Natural killer cell (primary cell): ENCODE data around the gene IP6K3. TPM values are rescaled to one million over a fixed set of nuclear protein-coding genes. Genes with fewer than 3 reads are reported as not detected.

Experiments
- ATAC-seq, 3 donors: fragments of 150-1000 bp in 2 of 3; fragments of 200-7000 bp in 1 of 3; cut with Tn5 transposase; 1 replicate in 1 of 3; 2 replicates in 2 of 3; pipeline ENCODE4 v1.10.0; 2021; ENCODE audit warnings: mild to moderate bottlenecking in 2 of 3, moderate library complexity in 2 of 3
- DNase-seq, 2 donors: peaks; one replicate each; pipeline versions ENCODE4 v3.0.0 to v3.0.0-alpha.2; 2013 to 2021; ENCODE audit warnings: mixed read lengths in 1 of 2
- H3K27ac ChIP-seq: one replicate; pipeline ENCODE4 v1.5.1; 2013; ENCODE audit warnings: mild to moderate bottlenecking, low read length
- H3K27me3 ChIP-seq: one replicate; pipeline ENCODE4 v1.6.1; 2013; ENCODE audit warnings: low read length; ENCODE audit not compliant: control insufficient read depth, insufficient read depth
- H3K36me3 ChIP-seq: one replicate; pipeline ENCODE4 v1.6.1; 2013; ENCODE audit warnings: low read length; ENCODE audit not compliant: control insufficient read depth, insufficient read depth
- H3K4me1 ChIP-seq: one replicate; pipeline ENCODE4 v1.6.1; 2013; ENCODE audit warnings: low read length; ENCODE audit not compliant: control insufficient read depth, insufficient read depth
- H3K4me3 ChIP-seq: one replicate; pipeline ENCODE4 v1.5.1; 2013; ENCODE audit warnings: low read length
- H3K9me3 ChIP-seq: one replicate; pipeline ENCODE4 v1.6.1; 2013; ENCODE audit warnings: low read length; ENCODE audit not compliant: control insufficient read depth, insufficient read depth
- H3K27ac Mint-ChIP-seq, 2 donors: one replicate each; pipeline ENCODE4 v1.8.0; 2022; ENCODE audit warnings: mild to moderate bottlenecking in 2 of 2, mixed read lengths in 2 of 2, moderate library complexity in 1 of 2
- H3K27me3 Mint-ChIP-seq, 2 donors: one replicate each; pipeline ENCODE4 v1.8.0; 2022; ENCODE audit warnings: low read depth in 2 of 2, mixed read lengths in 2 of 2
- H3K36me3 Mint-ChIP-seq: one replicate; pipeline ENCODE4 v1.8.0; 2022; ENCODE audit warnings: mixed read lengths
- H3K4me1 Mint-ChIP-seq, 2 donors: one replicate each; pipeline ENCODE4 v1.8.0; 2022; ENCODE audit warnings: mixed read lengths in 2 of 2
- H3K4me3 Mint-ChIP-seq: one replicate; pipeline ENCODE4 v1.8.0; 2022; ENCODE audit warnings: mild to moderate bottlenecking, moderate library complexity, mixed read lengths
- H3K9me3 Mint-ChIP-seq, 2 donors: one replicate each; pipeline ENCODE4 v1.8.0; 2022; ENCODE audit warnings: mixed read lengths in 2 of 2
- whole genome bisulfite sequencing: methylation state at CpG from one replicate; pipeline ENCODE4 v1.1.7; 2013; ENCODE audit warnings: missing lambda C conversion rate; ENCODE audit not compliant: insufficient coverage; 5-methylcytosine and 5-hydroxymethylcytosine counted together
- intact Hi-C: fragments of 100-400 bp; cut with micrococcal nuclease; formaldehyde crosslinking; loops from one replicate; pipeline ENCODE4 v1.14.2; 2022
- total RNA-seq, 4 donors: library from RNA; stranded (reverse); fragments of 120-200 nt in 1 of 4; gene quantifications; one replicate each; pipeline versions ENCODE4 v1.2.3 to v1.2.4, GENCODE V29; 2013 to 2022
- TF ChIP-seq, protein P1 (sequence below): fragments of 200-600 bp; IDR thresholded peaks from one replicate; pipeline ENCODE4 v1.8.0; 2022; ENCODE audit warnings: antibody characterized with exemption

The IP6K3 gene
- total RNA-seq, 3 donors from 2014 or later (not counting 1 experiment from before 2014, with no cell fraction given), result not detected

DNA sequence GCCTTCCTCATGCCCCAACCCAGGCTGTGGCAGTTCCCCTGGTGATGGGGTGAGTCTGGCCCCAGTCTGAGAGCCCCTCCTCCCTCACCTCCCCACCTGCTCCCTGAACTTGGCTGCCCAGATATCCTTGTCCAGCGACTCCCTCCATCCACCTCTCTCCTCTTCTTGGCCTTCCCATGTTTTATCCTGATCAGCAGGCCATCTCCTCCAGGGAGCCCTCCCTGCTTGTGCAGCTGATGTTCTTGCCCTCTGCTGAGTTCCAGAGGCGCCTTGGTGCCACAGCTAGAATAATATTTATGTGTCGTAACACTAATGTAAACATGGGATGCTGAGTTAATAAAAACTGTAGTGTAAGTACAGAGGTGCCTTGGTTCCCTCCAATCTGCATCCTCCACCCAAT is 10.4 kb upstream of the IP6K3 start:
- Mint-ChIP-seq H3K27me3 (peaks cover 0 to 2% of the 10 kb centered on the region in 2 donors), H3K9me3 (no peaks in the 10 kb centered on the region), H3K4me3 (no peak overlapping the region), H3K36me3 (no peaks in the 10 kb centered on the region), H3K27ac (no peak overlapping the region), H3K4me1 (no peaks in the 10 kb centered on the region)
- Histone ChIP-seq H3K36me3 (no peaks in the 10 kb centered on the region), H3K9me3 (no peaks in the 10 kb centered on the region), H3K4me3 (no peak overlapping the region), H3K27ac (no peak overlapping the region), H3K27me3 (no peaks in the 10 kb centered on the region), H3K4me1 (no peaks in the 10 kb centered on the region)
- DNase-seq (no peak), ATAC-seq (no peak)
- TF ChIP-seq, protein P1, sequence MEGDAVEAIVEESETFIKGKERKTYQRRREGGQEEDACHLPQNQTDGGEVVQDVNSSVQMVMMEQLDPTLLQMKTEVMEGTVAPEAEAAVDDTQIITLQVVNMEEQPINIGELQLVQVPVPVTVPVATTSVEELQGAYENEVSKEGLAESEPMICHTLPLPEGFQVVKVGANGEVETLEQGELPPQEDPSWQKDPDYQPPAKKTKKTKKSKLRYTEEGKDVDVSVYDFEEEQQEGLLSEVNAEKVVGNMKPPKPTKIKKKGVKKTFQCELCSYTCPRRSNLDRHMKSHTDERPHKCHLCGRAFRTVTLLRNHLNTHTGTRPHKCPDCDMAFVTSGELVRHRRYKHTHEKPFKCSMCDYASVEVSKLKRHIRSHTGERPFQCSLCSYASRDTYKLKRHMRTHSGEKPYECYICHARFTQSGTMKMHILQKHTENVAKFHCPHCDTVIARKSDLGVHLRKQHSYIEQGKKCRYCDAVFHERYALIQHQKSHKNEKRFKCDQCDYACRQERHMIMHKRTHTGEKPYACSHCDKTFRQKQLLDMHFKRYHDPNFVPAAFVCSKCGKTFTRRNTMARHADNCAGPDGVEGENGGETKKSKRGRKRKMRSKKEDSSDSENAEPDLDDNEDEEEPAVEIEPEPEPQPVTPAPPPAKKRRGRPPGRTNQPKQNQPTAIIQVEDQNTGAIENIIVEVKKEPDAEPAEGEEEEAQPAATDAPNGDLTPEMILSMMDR, result no peak
- WGBS, result 87% methylated on average over 3 of the region's 3 CpGs
- intact Hi-C loops, result no loop called here

DNA sequence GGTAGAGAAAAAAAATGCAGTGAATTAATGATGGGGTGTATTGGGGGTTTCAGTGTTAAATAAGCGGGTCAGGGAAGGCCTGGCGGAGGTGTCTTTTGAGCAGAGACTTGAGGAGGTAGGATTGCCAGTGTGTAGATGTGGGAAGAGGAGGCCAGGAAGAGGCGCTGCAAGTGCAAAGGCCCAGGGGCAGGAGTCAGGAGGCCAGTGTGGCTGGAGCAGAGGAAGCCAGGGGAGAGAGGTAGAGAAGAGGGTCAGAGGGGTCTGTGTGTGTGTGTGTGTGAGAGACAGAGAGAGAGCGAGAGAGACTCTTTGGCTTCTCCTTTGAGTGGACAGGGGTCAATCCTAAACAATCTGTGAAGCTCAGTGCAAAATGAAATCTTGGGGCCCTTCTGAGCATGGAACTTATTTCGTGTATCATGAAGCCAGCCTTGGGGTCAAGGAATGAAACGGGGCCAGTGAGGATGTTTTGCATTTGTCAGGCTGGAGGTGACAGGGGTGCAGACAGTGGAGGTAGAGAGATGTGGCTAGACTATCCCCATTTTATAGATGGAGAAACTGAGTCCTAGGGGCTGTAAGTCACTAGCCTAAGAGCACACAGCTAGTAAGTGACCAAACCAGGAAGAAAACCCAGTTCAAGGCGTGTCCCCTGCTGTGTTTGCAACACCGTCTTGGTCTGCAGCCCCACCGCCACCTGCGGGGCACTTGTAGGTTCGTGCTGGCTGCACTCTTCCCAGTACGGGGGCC is 9.7 kb upstream of the IP6K3 start:
- TF ChIP-seq, protein P1, result no peak
- H3K4me1 Mint-ChIP-seq, result no peaks in the 10 kb centered on the region
- Histone ChIP-seq H3K4me3 (no peak overlapping the region), H3K4me1 (no peaks in the 10 kb centered on the region), H3K36me3 (no peaks in the 10 kb centered on the region), H3K9me3 (no peaks in the 10 kb centered on the region), H3K27me3 (no peaks in the 10 kb centered on the region), H3K27ac (no peak overlapping the region)
- DNase-seq, result no peak
- no peaks in the 10 kb centered on the region for H3K9me3 Mint-ChIP-seq
- H3K27me3 Mint-ChIP-seq, result peaks cover 0 to 2% of the 10 kb centered on the region in 2 donors
- intact Hi-C loops, result no loop called here
- H3K27ac Mint-ChIP-seq, result no peak overlapping the region
- no peaks in the 10 kb centered on the region for H3K36me3 Mint-ChIP-seq
- 83% methylated on average over 12 of the region's 12 CpGs for WGBS
- H3K4me3 Mint-ChIP-seq, result no peak overlapping the region
- ATAC-seq, result no peak

DNA sequence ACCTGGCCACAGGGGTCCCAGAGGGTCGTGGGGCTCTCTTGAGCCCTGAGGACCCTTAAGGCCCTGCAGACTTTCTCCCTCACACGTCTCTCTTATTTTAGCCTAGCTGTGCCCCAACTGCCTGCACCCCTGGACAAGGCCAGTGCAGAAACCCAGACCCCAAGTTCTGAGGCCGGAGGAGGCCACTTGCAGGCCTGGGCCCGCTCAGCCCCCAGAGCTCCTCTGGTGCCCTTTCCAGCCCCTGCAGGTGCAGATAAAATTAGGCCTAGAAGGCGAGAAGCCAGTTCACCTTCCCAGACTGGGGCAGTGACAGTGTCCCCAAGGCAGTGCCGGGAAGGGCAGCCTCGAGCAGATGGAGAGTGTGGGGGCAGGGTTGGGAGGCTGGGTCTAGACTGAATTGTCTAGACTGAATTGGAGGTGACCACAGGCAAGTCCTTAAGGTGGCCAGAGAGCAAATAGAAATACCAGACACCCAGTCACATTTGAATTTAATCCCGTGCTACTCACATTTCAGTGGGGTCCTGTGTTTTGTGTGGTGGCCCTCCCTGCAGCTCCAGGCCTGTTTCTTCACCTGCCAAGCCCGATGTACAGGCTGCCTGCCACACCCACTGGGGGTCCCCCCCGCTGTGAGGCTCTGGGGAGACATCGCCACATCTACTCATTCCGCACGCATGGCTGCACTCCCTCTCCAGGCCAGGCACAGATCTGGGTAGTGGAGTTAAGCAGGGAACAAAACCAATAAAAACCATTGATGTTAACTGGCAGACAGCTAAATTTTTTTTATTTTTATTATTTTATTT is 8.6 kb upstream of the IP6K3 start:
- no peak overlapping the region for H3K4me3 Mint-ChIP-seq
- no peaks in the 10 kb centered on the region for H3K36me3 Mint-ChIP-seq
- peaks cover 0 to 2% of the 10 kb centered on the region in 2 donors for H3K27me3 Mint-ChIP-seq
- DNase-seq, result no peak
- ATAC-seq, result no peak
- Histone ChIP-seq H3K4me1 (no peaks in the 10 kb centered on the region), H3K36me3 (no peaks in the 10 kb centered on the region), H3K27ac (no peak overlapping the region), H3K27me3 (no peaks in the 10 kb centered on the region), H3K9me3 (no peaks in the 10 kb centered on the region), H3K4me3 (no peak overlapping the region)
- H3K4me1 Mint-ChIP-seq, result no peaks in the 10 kb centered on the region
- intact Hi-C loops, result no loop called here
- no peak overlapping the region for H3K27ac Mint-ChIP-seq
- WGBS, result 88% methylated on average over 11 of the region's 13 CpGs
- no peaks in the 10 kb centered on the region for H3K9me3 Mint-ChIP-seq
- TF ChIP-seq, protein P1, result no peak
